ENCODE results near the gene EMX2.
"Not testable (repeated sequence)": the region's sequence is repeated elsewhere in the genome, so short reads cannot be mapped to it uniquely, and the experiment has no call there.

EMX2 gene

DNA sequence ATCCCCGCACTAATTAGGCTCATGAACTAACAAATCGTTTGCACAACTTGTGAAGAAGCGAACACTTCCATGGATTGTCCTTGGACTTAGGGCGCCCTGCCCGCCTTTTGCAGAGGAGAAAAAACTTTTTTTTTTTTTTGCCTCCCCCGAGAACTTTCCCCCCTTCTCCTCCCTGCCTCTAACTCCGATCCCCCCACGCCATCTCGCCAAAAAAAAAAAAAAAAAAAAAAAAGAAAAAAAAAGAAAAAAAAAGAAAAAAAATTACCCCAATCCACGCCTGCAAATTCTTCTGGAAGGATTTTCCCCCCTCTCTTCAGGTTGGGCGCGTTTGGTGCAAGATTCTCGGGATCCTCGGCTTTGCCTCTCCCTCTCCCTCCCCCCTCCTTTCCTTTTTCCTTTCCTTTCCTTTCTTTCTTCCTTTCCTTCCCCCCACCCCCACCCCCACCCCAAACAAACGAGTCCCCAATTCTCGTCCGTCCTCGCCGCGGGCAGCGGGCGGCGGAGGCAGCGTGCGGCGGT lies at the start of gene EMX2:
Gene EMX2 (plus strand): TSS at position 41 of the 519 bp plus-strand sequence. CDS start 522 bp downstream, outside the sequence.
- DNase-seq (ENCODE audit: low spot score) = no peak

DNA sequence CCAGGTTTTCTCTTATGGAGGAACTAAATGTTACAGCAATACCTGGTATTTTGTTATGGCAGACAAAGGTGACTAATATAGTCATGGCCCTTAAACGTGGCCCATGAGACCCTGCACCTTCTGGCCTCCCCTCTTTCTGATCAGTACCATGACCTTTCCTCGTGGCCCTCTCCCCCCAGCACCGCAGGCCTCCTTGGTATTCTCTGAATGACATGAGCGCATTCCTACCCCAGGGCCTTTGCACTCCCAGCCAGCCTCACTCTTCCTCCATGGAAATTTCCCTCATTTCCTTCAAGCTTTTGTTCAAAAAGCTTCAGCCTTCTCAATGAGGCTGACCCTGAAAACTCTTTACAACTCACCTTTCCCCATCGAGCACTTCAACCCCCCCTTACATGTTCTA lies 46.5 kb upstream of the EMX2 start:
- DNase-seq (ENCODE audit: low spot score) = no peak

DNA sequence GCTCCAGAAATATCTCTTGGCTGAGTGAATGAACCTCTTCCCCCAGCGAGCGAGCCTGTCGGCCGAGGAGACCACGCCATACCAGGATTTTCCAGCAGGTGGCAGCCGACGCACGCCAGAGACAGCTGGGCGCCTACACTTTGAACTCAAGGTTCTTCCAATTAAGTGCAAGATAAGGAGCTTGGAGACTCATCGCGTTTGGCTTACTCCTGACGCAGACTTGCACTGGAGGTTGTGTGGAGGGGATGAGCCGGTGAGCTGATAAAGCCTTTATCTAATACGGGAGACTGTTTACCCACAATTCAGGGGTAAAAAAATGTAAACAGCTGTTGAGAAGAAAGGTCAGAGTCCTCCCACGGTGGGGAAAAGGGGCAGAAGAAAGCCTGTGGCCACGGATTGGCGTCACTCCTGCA lies 45.9 kb upstream of the EMX2 start:
- peak; percentile 47 for DNase-seq (ENCODE audit: low spot score)

DNA sequence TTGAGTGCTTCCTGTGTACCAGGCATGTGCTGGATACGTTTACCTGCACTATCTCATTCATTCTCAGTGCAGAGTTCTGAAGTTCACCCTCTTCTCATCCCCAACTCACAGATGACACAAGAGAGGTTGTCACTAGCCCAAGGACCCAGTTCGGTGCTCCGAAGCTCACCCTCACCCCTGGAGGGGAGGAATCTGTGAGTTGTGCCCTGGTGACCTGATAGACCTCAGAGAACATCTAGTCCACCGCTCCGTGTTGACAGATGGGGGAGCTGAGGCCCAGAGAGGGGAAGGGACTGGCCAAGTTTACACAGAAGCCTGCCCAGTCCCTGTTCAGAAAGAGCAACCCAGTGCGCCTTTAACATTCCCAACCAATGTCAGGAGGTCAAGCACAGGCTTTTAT lies 44.8 kb upstream of the EMX2 start:
- no peak for DNase-seq (ENCODE audit: low spot score)

DNA sequence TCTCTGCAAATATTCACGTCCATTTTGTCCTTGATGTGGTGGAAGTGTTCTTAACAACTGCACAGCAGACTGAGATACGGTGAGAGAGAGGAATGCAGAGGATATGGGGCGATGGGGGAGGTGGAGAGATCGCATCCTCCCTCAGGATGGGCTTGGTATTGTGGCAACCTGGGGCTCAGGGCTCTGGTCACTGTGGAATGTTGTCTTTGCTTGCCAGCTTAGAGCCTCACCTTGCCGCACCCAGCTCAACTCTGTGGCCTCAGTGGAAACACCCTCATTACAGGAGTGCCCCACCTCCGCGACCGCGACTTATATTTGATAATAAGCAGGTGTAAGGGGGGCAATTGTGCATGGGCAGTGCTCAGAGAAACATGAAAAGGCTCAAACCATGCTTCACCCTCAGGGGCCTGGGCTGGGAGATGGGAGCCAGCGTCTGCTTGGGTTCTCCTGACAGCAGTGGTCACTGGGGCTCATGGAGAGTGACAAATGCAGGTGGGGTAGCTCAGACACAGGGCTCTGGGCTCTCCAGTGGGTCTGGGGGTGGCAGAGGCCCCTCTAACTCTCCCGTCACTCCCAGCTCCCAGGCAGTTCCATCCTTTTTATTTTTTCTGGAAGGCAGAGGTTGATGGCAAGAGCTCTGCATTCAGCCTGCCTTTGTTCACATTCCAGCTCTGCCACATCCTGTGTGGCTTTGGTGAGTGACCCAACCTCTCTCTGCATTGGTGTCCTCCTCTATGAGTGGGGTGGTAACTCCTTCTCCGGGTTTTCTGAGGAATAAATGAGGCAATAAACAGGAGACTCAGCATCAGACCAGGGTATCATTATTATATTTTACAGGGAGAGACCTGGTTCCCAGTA lies 43.1 kb upstream of the EMX2 start:
- DNase-seq (ENCODE audit: low spot score) = no peak

DNA sequence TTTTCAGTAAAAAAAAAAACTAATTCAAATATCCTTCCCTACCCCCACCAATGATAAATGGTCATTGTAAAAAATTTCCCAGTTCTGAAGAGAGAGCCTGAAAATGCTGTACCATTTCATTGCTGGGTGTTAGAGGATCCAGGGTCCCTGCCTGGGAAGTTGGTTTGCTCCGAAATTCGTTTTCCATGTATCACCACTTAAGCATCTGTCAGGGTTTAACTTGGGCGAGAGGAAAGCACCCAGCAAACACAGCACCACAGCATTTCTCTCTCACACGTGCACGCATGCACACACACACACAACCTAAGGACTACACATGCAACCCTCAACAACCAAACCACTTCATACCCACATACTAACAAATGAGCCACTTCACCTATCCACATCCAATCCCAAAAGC lies 42.1 kb upstream of the EMX2 start:
- DNase-seq (ENCODE audit: low spot score) = no peak

DNA sequence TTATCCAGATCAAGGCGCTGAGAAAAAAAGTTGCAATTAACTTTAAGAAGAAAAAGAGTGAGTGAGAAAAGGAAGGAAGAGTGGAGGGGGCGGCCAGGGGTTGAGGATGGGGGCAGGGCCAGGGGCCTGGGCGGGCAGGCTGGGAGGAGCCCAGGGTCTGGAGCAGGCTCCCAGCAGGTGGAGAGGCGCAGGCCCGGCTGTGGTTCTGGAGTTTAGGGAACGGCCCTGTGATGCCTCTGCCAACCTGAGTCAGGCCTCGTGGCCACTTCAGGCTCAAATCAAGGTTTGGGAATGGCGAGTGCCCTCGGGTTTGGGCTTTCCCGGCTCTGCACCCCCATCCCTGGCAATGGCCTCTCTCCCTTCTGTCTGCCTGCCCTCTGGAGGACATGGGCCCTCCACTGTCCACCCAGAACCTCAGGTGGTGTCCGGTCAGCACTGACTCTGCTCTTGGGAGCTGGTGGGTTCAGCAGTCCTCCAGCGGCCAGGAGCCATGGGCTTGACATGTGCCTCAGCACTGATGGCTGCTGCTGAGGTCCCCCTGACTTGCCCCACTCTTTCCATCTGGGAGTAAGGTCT lies 41.0 kb upstream of the EMX2 start:
- no peak for DNase-seq (ENCODE audit: low spot score)

DNA sequence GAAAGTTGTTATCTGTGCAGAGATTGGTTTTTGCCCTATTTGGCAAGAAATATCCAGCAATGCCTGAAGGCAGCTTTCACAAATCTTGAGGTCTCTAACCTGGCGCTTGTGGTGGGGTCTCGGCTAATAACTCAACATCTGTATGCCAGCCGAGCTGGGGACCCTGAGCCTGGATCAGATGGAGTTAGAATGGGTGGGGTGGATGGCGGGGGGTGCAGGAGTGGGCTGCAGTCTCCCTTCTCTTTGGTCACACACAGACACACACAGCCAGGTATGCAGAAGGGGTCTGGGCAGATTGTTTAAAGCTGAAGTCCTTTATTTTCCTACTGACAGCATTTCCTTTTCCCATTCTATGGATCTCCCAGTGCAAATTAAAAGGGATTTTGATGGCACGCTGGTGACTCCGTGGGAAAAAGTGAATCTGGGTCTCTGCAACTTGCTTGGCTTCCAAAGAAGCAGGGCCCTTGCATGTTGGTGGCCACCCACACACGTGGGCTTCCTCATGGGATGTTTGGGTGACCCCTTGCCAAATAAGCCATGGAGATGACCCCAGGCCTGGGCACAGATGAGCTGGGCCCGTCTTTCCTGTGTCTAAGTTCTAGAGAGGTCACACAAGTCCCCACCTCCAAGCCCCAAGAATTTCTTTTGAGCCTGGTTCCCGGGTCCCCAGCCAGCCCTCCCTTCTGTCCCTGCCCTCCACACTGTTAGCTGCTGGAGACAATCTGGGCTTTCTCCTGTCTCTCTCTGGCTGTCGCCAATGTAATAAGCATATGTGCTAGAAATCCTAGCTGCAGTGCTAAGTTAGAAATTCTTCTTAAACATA lies 39.9 kb upstream of the EMX2 start:
- no peak for DNase-seq (ENCODE audit: low spot score)

DNA sequence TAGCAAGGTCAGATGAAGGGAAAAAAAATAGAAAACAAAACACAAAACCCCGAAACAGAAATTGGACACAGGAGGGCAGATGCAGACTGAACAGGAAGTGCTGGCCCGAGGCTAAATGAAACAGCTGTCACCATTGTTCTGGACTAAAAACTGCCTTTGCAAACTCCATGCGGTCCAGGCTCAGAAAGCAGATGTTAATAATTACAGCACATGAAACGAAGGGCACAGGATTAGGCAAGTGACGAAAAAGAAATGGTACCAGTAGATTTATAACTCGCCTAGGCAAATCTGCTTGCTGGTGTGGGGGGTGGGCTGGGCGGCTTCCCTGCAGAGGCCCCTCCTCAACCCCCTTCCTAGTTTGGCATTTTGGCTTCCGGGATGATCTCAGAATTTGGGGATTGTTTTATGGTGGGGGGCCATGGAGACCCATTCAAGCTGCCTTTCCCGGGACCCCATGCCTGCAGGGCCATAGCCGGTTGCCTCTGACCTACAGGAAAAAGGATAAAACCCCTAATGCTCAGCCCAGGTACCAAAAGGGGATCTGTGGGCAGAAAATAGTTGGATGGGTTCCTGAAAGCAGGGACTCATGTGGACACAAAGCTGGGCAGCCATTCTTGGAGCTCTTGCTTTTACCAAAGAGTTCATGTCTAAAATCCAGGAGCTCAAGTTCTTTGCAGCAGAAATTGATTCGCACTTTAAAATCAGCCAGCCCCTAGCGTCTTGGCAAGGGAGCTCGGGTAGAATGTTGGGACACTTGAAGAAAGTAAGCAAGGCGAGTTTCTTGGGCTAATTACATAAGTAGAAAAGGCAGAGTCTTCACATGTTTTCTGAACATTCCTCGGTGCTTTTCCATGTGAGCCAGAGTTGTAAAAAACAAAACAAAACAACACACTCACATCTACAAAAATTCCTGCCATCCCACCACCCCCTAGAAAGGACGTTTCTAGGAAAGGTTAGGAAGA lies 39.0 kb upstream of the EMX2 start:
- DNase-seq (ENCODE audit: low spot score) = no peak

DNA sequence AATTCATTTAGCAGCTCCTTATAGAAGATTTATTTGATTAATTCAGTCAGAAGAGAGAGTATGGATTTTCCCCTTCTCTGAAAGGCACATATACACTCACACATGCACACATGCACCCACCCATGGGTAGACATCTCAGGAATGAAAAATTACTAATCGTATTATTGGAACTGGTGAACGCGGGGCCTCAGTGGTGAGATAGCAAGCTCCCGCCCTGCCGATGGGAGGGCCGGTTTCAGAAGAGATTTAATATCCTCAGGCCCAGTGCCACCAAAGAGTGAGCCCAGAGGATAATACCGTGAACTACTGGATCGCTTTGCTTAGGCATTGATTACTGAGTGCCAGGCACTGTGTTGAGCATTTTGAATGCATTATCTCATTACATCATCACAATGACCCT lies 38.0 kb upstream of the EMX2 start:
- DNase-seq (ENCODE audit: low spot score) = no peak

DNA sequence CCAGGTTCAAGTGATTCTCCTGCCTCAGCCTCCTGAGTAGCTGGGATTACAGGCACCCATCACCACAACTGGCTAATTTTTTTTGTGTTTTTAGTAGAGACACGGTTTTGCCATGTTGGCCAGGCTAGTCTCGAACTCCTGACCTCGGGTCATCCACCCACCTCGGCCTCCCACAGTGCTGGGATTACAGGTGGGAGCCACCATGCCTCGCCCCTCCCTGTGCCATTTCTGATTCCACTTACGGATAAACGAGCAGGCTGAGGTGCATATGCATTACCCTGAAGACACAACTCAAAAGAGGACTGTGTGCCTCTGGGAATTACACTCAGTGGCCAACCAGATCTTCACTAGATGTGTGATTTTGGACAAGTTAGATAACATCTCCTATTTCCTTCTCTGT lies 35.5 kb upstream of the EMX2 start:
- DNase-seq (ENCODE audit: low spot score) = not testable (repeated sequence)

DNA sequence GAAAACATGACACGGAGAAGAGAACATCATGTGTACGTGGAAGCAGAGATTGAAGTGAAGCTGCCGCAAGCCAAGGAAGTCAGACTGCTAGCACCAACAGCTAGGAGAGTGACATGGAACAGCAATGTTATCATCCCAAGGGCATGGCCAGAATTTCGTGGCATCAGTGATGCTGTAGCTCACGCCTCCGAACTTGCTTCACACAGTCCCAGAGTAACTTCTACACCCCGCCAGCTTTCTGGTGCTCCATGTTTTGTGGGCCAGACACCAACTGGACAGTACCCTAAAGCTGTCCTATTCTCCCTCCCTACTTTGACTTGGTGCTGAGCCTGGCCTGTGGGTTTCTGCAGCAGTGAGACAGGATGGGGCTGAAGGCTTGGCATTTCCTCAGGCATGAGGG lies 33.0 kb upstream of the EMX2 start:
- DNase-seq (ENCODE audit: low spot score) = no peak

DNA sequence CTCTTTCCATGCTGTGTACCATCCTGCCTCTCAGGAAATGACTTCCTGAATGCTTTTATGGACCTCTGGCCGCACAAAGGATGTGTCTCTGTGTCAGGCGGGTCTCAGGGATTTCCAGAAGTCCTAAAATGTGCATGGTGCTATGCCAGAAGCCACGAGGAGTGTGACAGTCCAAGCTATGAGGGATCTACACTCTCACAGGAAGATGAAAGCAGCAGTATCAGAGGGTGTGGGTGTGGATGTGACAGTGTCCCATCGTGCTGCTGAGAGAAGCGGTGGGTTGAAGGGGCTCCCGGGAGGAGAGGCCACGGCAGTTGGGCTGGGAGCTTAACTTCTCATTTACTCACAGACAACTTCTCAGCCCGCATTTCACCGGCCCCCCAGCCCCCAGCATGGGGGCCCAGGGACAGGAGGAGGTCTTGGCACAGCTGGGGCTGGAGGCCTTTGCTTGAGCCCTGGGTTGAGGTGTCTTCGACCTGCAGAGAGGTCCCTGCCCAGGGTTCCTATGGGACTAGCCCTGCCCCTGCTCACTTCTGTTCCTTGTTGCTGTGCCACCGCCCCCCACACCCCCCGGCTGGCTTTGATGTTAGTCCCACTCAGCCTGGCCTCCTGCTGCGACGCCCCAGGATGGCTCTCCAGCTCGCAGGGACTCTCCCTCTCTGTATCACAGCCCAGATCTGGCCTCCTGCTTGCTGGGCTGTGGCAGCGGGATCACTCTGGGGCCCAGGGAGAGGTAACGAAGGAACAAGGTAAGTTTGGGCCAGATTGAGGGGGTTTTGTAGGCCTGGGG lies 30.8 kb upstream of the EMX2 start:
- no peak for DNase-seq (ENCODE audit: low spot score)

DNA sequence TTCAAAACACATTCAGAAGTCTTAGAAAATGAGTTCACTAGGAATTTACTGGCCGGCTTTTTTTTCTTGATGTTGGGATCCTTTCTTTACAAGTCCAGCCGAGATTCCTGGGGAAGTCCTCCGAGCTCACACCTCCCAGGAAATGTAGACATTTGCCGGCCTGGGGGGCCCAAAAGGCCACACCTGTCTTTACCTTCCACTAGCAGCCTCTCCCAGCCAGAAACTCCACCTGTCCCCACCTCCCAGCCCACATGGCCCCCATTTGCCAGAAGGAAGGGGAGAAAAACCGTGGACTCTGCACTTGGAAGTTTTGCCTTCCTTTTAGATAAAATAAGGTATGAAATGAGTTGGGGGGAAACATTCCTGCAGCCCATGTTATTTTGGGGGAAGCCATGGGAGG lies 27.6 kb upstream of the EMX2 start:
- no peak for DNase-seq (ENCODE audit: low spot score)

DNA sequence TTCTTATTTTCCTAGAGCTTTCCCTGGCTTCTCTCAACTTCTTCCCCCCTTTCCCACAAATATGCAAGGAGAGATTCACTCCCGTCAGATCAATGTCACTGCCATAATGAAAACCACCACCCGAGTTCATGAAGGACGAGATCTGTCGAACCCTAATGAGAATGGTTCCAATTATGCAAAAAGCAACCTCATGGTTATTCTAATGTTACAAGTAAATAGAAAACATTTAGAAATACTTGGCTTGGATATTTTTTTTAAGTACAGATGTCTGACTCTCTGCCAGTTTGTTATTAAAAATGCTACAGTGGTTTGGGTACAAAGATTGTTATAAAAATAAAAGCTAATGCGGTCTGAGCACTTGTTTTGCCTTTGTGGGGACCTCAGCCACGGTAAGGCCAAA lies 25.9 kb upstream of the EMX2 start:
- DNase-seq (ENCODE audit: low spot score) = no peak

DNA sequence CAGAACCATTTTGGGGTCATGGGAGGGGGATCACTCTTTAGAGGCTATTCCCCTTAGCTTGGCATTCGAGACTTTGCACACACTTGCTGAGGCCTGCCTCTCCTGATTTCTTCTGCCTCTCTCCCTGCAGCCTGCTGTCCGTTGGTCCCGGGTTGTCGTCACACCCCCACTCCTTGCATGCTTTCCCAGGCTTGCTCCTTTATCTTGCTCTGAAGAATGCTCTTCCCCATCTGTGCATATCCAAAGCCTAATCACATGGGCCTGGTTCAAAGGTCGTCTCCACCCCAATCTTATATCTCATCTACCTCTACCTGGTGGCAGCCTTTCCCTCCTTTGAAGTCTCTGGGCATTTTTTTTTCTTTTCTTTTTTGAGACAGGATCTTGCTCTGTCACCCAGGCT lies 24.3 kb upstream of the EMX2 start:
- DNase-seq (ENCODE audit: low spot score) = no peak

DNA sequence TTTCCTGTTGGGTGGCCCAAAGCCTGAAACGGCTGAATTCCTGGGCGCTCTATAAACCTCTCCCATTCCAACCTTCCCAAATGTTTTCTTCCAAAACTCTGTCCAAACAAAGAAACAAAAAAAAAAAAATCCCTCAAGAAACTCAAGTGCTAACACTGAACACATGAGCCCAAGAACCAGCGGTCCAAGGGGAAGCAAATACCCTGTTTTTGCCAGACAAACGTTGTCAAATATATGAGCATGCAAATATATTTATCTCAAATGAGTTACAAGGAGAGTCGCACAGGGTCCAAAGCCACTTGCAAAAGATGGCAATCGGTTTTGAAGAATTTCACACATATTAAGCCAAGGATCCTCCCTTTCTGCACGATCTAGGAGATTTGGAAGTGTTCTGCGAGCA lies 23.3 kb upstream of the EMX2 start:
- DNase-seq (ENCODE audit: low spot score) = no peak

DNA sequence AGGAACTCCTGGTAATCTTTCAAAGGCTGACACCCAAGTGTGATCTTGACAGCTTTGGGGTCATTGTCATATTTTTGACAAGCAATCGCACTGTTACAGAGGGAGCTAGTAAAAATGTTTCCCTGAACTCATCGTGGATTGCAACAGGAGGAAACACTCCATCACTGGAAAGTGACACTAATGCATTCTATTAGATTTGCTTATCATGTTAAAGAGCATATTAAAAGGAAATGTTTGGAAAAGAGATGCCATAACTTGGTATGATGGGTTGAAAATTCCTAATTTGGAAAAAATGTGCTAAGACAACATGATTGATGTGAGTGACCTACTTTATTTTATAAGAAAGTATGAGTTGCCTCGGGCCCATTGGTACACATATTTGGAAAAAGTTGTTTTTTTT lies 22.7 kb upstream of the EMX2 start:
- no peak for DNase-seq (ENCODE audit: low spot score)

DNA sequence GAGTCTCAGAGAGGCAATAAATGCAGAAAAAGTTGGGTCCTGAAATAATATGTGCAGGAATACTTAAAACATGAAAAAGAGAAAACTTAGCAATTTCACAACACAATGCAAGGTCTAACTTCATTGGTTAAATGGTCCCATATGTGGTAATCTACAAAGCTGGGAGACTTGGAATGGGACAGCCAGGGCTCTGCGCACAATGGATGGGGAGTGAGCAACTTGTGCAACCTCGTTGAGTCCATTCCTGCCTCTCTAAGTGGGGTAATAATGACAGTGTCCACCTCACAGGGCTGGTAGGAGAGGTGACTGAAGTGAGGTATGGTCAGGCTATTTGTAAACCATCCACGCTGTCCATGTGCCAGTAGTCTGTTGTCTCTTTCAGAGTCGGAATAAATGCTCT lies 11.8 kb upstream of the EMX2 start:
- DNase-seq (ENCODE audit: low spot score) = no peak

DNA sequence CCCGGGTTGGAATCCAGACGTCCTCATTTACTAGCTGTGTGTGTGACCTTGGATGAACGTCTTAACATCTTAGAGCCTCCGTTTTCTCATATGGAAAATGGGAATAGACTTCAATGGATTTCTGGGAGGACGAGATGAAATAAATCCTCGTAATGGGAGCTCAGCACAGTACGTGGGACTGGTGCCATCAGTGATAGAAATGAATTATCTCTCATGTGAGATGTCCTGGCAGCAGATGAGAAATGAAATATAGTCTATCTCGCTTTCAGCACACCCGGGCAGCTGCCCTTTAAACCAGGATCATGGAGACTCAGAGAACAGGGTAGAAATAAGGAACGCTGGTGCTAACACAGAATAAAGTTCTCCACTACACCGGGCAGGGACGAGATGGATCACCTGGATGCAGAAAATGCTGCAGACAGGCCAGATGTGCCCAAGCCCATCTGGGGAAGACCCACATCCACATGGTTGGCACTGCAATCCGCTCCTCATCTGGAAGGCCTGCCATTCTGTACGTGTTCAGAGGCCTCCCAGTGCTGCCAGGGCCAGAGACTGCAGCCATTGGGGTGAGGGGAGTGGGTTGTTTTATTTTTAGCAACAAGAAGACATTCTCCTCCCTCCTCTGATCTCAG lies 11.1 kb upstream of the EMX2 start:
- DNase-seq (ENCODE audit: low spot score) = no peak

Measured in HuH-7.5 (cell line).